ENCODE data around the gene MGAT3.

GRCh38 chr22:39530692-39531331, 74.0 kb downstream of the MGAT3 start:
- TF ChIP-seq POLR2A (IDR thresholded peaks at IDR 0.05) (no peak), CTCF (IDR thresholded peaks at IDR 0.05) (peak in 4 of 7 experiments; percentile 11 to 17 (median 15))
